ENCODE data around the gene HRC. TPM values are rescaled to one million over a fixed set of nuclear protein-coding genes. Genes with fewer than 3 reads are reported as not detected.
A peak's percentile ranks its signal among the peaks of the same experiment; 100 is the strongest.

HRC gene
- total and polyA plus RNA-seq, 2 of the 8 experiments (the other 6 are each of a cell fraction or from before 2014, with no cell fraction given) = 2.3 to 2.6 TPM

DNA sequence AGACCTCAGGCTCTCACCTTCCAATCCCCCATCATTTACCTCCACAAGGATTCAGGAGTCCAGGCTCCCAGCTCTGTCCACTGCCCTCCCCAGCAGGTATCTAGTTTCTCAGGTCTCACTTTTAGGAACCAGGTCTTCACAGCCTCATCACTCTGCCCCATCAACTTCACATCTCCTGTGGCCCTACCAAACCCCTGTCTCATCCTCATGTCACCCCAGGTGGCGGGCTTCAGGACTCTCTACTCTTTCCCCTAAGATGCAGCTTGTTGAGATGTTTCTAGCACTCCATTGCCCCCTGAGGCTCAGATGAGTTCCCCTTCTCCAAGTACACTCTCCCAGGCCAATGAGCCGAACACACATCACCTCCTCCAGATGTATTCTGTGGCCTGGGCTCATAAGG is 34.3 kb downstream of the HRC start:
- H2BK20ac ChIP-seq (ENCODE audit: low read length) = no peak overlapping the region
- H3K4me1 ChIP-seq (replicated peaks in 1 of 4; ENCODE audit: control insufficient read depth in 3 of 4, insufficient read depth in 4 of 4, low read length in 3 of 4) = peaks cover 0 to 8% (median 6%) of the 10 kb centered on the region in 4 experiments; a peak in 4 of 7 replicates
- no peak overlapping the region for H3K23ac ChIP-seq (ENCODE audit: insufficient read length)
- no peak overlapping the region for H4K91ac ChIP-seq (replicated peaks; ENCODE audit: insufficient read length, low read length)
- no peaks in the 10 kb centered on the region; the same call in 1 of the 2 replicates for H3K79me1 ChIP-seq (ENCODE audit: low read depth, low read length)
- no peak overlapping the region for H2BK12ac ChIP-seq (ENCODE audit: low read depth, low read length)
- H3K79me2 ChIP-seq (ENCODE audit: control insufficient read depth in 1 of 2, insufficient read depth in 2 of 2, low read length in 2 of 2) = no peaks in the 10 kb centered on the region
- no peak for DNase-seq (ENCODE audit: low read depth in 1 of 2, low spot score in 2 of 2)
- POLR2A ChIA-PET (ENCODE audit: partially characterized antibody) = interaction anchor here (1.2 to 2.3 kb wide), 11 partner anchors 9 to 87 kb away, joined by 3 to 24 read pairs (median 4); no protein-coding TSS in a partner anchor
- 86% methylated on average over 2 of the region's 2 CpGs; no CpG with 5 or more reads in 1 of the 2 experiments for WGBS, 2 experiments (ENCODE audit: extremely low coverage in 1 of 2, insufficient coverage in 1 of 2, insufficient read length in 1 of 2, insufficient replicate concordance in 2 of 2, low coverage in 1 of 2, low lambda C conversion rate in 2 of 2, missing lambda C conversion rate in 1 of 2)
- no peak overlapping the region for H3K56ac ChIP-seq (replicated peaks; ENCODE audit: insufficient read length, low read depth, low read length)
- H3K4me3 ChIP-seq (ENCODE audit: extremely low read depth in 1 of 4, insufficient read depth in 2 of 4, low read depth in 3 of 4, low read length in 4 of 4) = no peak overlapping the region
- no peaks in the 10 kb centered on the region for H3K9me3 ChIP-seq (ENCODE audit: insufficient read depth in 2 of 2, low read depth in 1 of 2, low read length in 1 of 2)
- no peak overlapping the region for H2AFZ ChIP-seq (ENCODE audit: low read length)
- peaks cover 11% of the 10 kb centered on the region; the same call in 1 of the 2 replicates for H3K23me2 ChIP-seq (ENCODE audit: low read depth, low read length)
- H4K20me1 ChIP-seq (replicated peaks in 1 of 2; ENCODE audit: control insufficient read depth in 1 of 2, insufficient read depth in 2 of 2, low read length in 2 of 2) = peaks cover 0 to 9% of the 10 kb centered on the region in 2 experiments
- H2BK120ac ChIP-seq (replicated peaks; ENCODE audit: low read depth, low read length) = no peak overlapping the region
- no peak overlapping the region for H3K9ac ChIP-seq (replicated peaks in 1 of 4; ENCODE audit: extremely low read depth in 1 of 4, low read depth in 3 of 4, low read length in 3 of 4)
- no peak overlapping the region for H3K14ac ChIP-seq (ENCODE audit: insufficient read length)
- peak overlapping the region in 1 of 2 experiments; percentile 86; a peak in 1 of 4 replicates for H3K4me2 ChIP-seq (ENCODE audit: insufficient read depth in 1 of 2, low read depth in 2 of 2, low read length in 2 of 2)
- FAIRE-seq = no peak
- no peak overlapping the region for H3K18ac ChIP-seq (ENCODE audit: extremely low read depth, low read length)
- no peak overlapping the region for H2AK5ac ChIP-seq (ENCODE audit: low read depth, low read length)
- no peak overlapping the region for H4K5ac ChIP-seq (ENCODE audit: insufficient read length, low read depth, low read length)
- no peak overlapping the region for H4K8ac ChIP-seq (ENCODE audit: extremely low read depth, insufficient read depth, low read length)
- peaks cover 8 to 19% (median 17%) of the 10 kb centered on the region in 4 experiments for H3K27me3 ChIP-seq (replicated peaks in 1 of 4; ENCODE audit: control insufficient read depth in 3 of 4, extremely low read depth in 1 of 4, insufficient read depth in 3 of 4, low read length in 3 of 4)
- no peak for TF ChIP-seq TBP (IDR thresholded peaks at IDR 0.05; ENCODE audit: low read depth, low read length)
- TF ChIP-seq SP4 (IDR thresholded peaks at IDR 0.05; ENCODE audit: low read length) = no peak
- TF ChIP-seq SIN3A (conservative IDR thresholded peaks at IDR 0.05 in 1 of 2, IDR thresholded peaks at IDR 0.05 in 1 of 2; ENCODE audit: low read depth in 1 of 2, low read length in 2 of 2) = no peak
- TF ChIP-seq SUZ12 (IDR thresholded peaks at IDR 0.05; ENCODE audit: low read length) = no peak
- TF ChIP-seq SIX5 (IDR thresholded peaks at IDR 0.05; ENCODE audit: low read depth, low read length) = no peak
- no peak for TF ChIP-seq CEBPB (IDR thresholded peaks at IDR 0.05; ENCODE audit: low read depth, low read length)
- no peak for TF ChIP-seq E2F6 (IDR thresholded peaks at IDR 0.05)
- TF ChIP-seq NANOG (IDR thresholded peaks at IDR 0.05; ENCODE audit: insufficient read depth, low read depth, low read length, poor library complexity, severe bottlenecking) = no peak
- no peak overlapping the region for H2BK15ac ChIP-seq (ENCODE audit: low read length)
- no peaks in the 10 kb centered on the region for H3K36me3 ChIP-seq (ENCODE audit: control insufficient read depth in 2 of 4, insufficient read depth in 4 of 4, low read length in 3 of 4)
- no peak overlapping the region for H3K4ac ChIP-seq (replicated peaks; ENCODE audit: insufficient read length, low read depth, low read length)
- no peak overlapping the region for H2BK5ac ChIP-seq (ENCODE audit: low read depth, low read length)
- CTCF ChIA-PET (ENCODE audit: partially characterized antibody) = interaction anchor here (0.6 to 3.0 kb wide), 16 partner anchors 8 to 1116 kb away, joined by 3 to 11 read pairs (median 4); no protein-coding TSS in a partner anchor
- H3K27ac ChIP-seq (ENCODE audit: low read depth, low read length) = no peak overlapping the region

Data from H1 (cell line).